ENCODE data around the gene ZBTB16.

ZBTB16 gene

DNA sequence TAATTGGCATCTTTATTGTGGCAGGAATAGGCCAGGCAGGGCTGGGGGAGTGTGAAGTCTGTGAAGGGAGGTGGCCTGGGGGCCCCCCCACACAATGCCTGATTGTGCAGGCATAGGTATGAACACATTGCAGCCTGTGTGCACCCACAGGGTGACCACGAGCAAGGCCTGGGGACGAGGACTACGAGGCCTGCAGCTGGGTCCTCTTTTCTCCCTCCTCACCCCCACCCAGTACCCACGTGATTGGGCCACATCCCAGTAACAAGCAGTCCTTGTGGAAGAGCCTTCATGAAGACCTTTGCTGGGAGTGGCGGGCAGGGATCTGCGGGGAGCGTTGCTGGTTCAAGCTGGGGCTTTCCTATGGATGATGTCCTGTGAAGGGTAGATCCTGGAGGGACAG is 29.3 kb downstream of the ZBTB16 start:
- no peak overlapping the region for H3K4me3 ChIP-seq (ENCODE audit: low read depth in 1 of 2, low read length in 2 of 2)
- H3K4me1 ChIP-seq (ENCODE audit: insufficient read depth, low read length) = peaks cover 92% of the 10 kb centered on the region
- peaks cover 14% of the 10 kb centered on the region for H3K36me3 ChIP-seq (ENCODE audit: insufficient read depth, low read length)
- H3K27me3 ChIP-seq (ENCODE audit: control insufficient read depth in 1 of 2, insufficient read depth in 2 of 2, low read length in 2 of 2) = no peaks in the 10 kb centered on the region
- no peaks in the 10 kb centered on the region for H3K9me3 ChIP-seq (ENCODE audit: low read length)
- H3K9ac ChIP-seq (ENCODE audit: low read length) = no peak overlapping the region
- no peak overlapping the region for H3K27ac ChIP-seq (ENCODE audit: low read depth, low read length)

DNA sequence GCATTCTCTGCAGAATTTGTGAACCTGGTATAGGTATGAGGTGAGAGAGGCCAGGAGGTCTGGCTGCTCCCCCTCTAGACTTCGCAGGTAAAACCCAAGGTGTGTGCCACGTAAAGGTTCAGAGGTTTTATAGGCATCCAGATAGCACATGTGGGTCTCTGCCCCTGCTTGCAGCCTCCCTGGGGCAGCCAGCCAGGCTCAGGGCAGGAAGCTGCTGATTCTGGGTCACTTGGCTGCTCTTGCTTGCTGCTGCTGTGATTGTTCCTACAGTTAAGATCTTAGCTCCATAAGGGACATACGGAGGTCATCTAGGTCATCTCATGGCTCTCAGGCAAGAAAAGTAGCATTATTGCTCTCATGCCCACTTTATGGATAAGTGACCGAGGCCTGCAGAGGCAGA is 30.2 kb downstream of the ZBTB16 start:
- no peak overlapping the region for H3K27ac ChIP-seq (ENCODE audit: low read depth, low read length)
- H3K9me3 ChIP-seq (ENCODE audit: low read length) = no peaks in the 10 kb centered on the region
- H3K4me1 ChIP-seq (ENCODE audit: insufficient read depth, low read length) = peaks cover 83% of the 10 kb centered on the region

GRCh38 chr11:114090225-114090910 is 30.9 kb downstream of the ZBTB16 start:
- H3K9me3 ChIP-seq (ENCODE audit: low read length) = no peaks in the 10 kb centered on the region
- no peak overlapping the region for H3K4me3 ChIP-seq (ENCODE audit: low read depth in 1 of 2, low read length in 2 of 2)
- H3K27ac ChIP-seq (ENCODE audit: low read depth, low read length) = no peak overlapping the region
- H3K36me3 ChIP-seq (ENCODE audit: insufficient read depth, low read length) = peaks cover 14% of the 10 kb centered on the region
- peaks cover 79% of the 10 kb centered on the region for H3K4me1 ChIP-seq (ENCODE audit: insufficient read depth, low read length)
- no peak overlapping the region for H3K9ac ChIP-seq (ENCODE audit: low read length)
- no peaks in the 10 kb centered on the region for H3K27me3 ChIP-seq (ENCODE audit: control insufficient read depth in 1 of 2, insufficient read depth in 2 of 2, low read length in 2 of 2)

More for the DNA sequence above, 30.2 kb downstream of the ZBTB16 start:
- Histone ChIP-seq H3K9ac (ENCODE audit: low read length) (no peak overlapping the region), H3K36me3 (ENCODE audit: insufficient read depth, low read length) (peaks cover 14% of the 10 kb centered on the region), H3K4me3 (ENCODE audit: low read depth in 1 of 2, low read length in 2 of 2) (no peak overlapping the region), H3K27me3 (ENCODE audit: control insufficient read depth in 1 of 2, insufficient read depth in 2 of 2, low read length in 2 of 2) (no peaks in the 10 kb centered on the region)

DNA sequence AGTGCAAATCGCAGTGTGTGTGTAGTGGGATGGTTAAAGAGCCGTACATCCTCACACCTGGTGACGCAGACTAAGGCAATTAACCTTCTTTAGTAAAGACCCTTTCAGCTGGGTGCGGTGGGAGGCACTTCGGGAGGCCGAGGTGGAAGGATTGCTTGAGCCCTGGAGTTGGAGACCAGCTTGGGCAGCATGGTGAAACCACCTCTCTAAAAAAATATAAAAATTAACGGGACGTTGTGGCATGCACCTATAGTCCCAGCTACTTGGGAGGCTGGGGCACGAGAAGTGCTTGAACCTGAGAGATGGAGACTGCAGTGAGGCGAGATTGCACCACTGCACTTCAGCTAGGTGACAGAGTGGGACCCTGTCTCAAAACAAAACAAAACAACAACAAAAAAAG is 31.5 kb downstream of the ZBTB16 start:
- Histone ChIP-seq H3K36me3 (ENCODE audit: insufficient read depth, low read length) (peaks cover 14% of the 10 kb centered on the region), H3K9me3 (ENCODE audit: low read length) (no peaks in the 10 kb centered on the region), H3K4me3 (ENCODE audit: low read depth in 1 of 2, low read length in 2 of 2) (no peak overlapping the region), H3K9ac (ENCODE audit: low read length) (no peak overlapping the region), H3K27ac (ENCODE audit: low read depth, low read length) (no peak overlapping the region), H3K27me3 (ENCODE audit: control insufficient read depth in 1 of 2, insufficient read depth in 2 of 2, low read length in 2 of 2) (no peaks in the 10 kb centered on the region), H3K4me1 (ENCODE audit: insufficient read depth, low read length) (peaks cover 73% of the 10 kb centered on the region)

DNA sequence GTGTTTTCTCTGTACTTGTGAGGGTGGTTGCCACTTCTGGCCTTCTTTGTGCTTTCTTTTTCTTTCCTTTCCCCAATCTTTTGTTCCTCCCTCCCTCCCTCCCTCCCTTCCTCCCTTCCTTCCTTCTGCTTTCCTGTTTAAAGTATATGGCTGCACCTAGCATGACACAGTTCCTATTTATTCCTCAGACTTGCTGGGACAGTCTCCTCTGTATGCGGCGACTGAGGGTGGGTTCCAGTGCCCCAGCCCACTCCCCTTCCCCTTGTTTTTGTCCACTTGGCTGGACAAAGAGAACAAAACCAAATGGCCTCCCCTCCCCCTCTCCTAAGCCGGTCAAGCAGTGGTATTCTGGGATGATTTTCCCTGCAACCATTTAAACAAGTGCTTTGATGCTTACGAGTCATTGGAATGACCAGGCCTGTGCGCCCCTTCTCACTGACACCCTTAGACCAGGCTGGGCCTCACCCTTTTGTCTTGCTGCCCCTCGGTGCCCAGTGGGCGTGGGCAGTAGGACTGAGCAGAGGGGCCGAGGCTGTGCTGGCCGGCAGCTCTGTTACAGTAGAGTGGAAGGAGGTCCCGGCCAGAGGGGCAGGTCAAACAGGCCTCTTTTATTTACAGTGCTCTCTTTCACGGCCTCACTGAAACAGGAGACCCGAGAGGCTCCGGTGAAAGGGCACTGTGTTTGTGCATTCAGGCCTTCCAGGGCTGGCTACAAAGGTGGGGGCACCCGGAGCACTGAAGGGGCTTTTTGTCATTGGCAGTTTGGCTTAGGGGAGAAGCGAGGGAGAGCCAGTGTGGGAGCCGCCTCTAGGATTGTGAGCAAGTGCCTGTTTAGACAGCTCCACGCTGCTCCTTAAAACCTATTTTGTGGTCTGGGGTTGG is 32.2 kb downstream of the ZBTB16 start:
- H3K27me3 ChIP-seq (ENCODE audit: control insufficient read depth in 1 of 2, insufficient read depth in 2 of 2, low read length in 2 of 2) = no peaks in the 10 kb centered on the region
- no peaks in the 10 kb centered on the region for H3K9me3 ChIP-seq (ENCODE audit: low read length)
- H3K4me3 ChIP-seq (ENCODE audit: low read depth in 1 of 2, low read length in 2 of 2) = no peak overlapping the region
- H3K27ac ChIP-seq (ENCODE audit: low read depth, low read length) = no peak overlapping the region
- no peak overlapping the region for H3K9ac ChIP-seq (ENCODE audit: low read length)
- peaks cover 67% of the 10 kb centered on the region for H3K4me1 ChIP-seq (ENCODE audit: insufficient read depth, low read length)
- peaks cover 9% of the 10 kb centered on the region for H3K36me3 ChIP-seq (ENCODE audit: insufficient read depth, low read length)

- Histone ChIP-seq H3K27me3 (ENCODE audit: control insufficient read depth in 1 of 2, insufficient read depth in 2 of 2, low read length in 2 of 2) (no peaks in the 10 kb centered on the region), H3K4me3 (ENCODE audit: low read depth in 1 of 2, low read length in 2 of 2) (no peak overlapping the region), H3K4me1 (ENCODE audit: insufficient read depth, low read length) (peaks cover 64% of the 10 kb centered on the region), H3K27ac (ENCODE audit: low read depth, low read length) (no peak overlapping the region), H3K36me3 (ENCODE audit: insufficient read depth, low read length) (peaks cover 8% of the 10 kb centered on the region), H3K9me3 (ENCODE audit: low read length) (no peaks in the 10 kb centered on the region), H3K9ac (ENCODE audit: low read length) (no peak overlapping the region)
Observed at GRCh38 chr11:114092478-114092877, 33.0 kb downstream of the ZBTB16 start.

DNA sequence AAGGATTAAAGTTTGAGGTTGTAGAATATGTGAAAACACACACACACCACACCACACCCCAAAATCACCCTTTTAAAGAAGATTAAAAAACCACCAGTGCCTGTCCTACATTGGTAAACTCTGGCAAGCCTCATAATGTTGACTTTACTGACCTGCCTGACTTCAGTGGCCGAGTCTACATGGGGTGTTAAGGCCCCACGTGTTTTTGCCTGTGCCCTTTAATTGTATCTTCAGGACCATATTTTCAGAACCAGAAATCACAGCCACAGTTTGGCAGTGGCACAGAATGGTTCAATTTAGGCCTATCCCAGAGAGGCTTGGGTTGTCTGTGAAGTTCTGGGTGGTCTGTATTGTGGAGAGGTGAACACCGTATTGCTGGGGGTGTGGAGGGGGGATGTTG is 33.4 kb downstream of the ZBTB16 start:
- H3K36me3 ChIP-seq (ENCODE audit: insufficient read depth, low read length) = peaks cover 6% of the 10 kb centered on the region
- no peak overlapping the region for H3K27ac ChIP-seq (ENCODE audit: low read depth, low read length)
- no peak overlapping the region for H3K9ac ChIP-seq (ENCODE audit: low read length)
- no peaks in the 10 kb centered on the region for H3K9me3 ChIP-seq (ENCODE audit: low read length)
- peaks cover 63% of the 10 kb centered on the region for H3K4me1 ChIP-seq (ENCODE audit: insufficient read depth, low read length)
- no peak overlapping the region for H3K4me3 ChIP-seq (ENCODE audit: low read depth in 1 of 2, low read length in 2 of 2)
- H3K27me3 ChIP-seq (ENCODE audit: control insufficient read depth in 1 of 2, insufficient read depth in 2 of 2, low read length in 2 of 2) = no peaks in the 10 kb centered on the region

DNA sequence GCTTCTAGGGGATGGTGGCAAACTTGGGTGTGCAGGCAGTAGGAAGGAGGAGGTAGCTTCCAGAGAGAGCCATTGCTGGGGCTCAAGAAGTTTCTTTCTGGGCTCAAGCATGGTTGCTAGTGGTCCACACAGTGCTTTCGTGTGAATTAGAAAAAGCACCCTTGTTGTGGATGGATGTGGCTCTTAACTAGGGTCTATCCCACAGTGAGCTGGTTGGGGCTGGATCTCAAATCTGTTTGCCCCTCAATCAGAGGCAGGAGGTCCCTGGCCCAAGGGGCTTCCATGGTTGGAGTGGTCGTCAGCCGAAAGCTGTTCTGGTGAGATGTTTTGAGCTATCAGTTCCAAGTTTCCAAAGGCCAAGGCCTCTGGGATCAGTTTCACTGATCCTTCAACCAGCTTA is 35.0 kb downstream of the ZBTB16 start:
- Histone ChIP-seq H3K27me3 (ENCODE audit: control insufficient read depth in 1 of 2, insufficient read depth in 2 of 2, low read length in 2 of 2) (no peaks in the 10 kb centered on the region), H3K27ac (ENCODE audit: low read depth, low read length) (no peak overlapping the region), H3K9me3 (ENCODE audit: low read length) (no peaks in the 10 kb centered on the region), H3K9ac (ENCODE audit: low read length) (no peak overlapping the region), H3K4me3 (ENCODE audit: low read depth in 1 of 2, low read length in 2 of 2) (no peak overlapping the region), H3K4me1 (ENCODE audit: insufficient read depth, low read length) (peaks cover 62% of the 10 kb centered on the region), H3K36me3 (ENCODE audit: insufficient read depth, low read length) (peaks cover 8% of the 10 kb centered on the region)

DNA sequence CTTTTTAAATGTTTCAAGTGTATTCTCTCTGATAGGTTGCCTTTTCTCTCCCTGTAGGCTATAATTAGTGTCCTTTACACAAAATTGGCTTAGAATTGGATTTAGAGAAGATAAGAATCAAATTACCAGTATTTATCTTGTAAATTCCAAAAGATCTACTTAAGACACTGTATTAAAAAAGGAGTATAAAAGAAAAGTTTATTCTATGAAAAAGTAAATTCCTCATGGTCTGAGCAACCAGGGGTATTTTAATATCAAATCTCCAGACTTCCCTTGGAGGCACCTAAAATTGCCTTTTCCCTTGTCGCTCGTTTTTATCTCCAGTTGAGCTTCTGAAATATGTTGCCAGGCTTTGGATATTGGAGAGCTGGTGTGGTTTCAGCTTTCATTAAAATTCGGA is 36.4 kb downstream of the ZBTB16 start:
- Histone ChIP-seq H3K9me3 (ENCODE audit: low read length) (no peaks in the 10 kb centered on the region), H3K9ac (ENCODE audit: low read length) (no peak overlapping the region), H3K4me3 (ENCODE audit: low read depth in 1 of 2, low read length in 2 of 2) (no peak overlapping the region), H3K27ac (ENCODE audit: low read depth, low read length) (no peak overlapping the region), H3K4me1 (ENCODE audit: insufficient read depth, low read length) (peaks cover 57% of the 10 kb centered on the region), H3K27me3 (ENCODE audit: control insufficient read depth in 1 of 2, insufficient read depth in 2 of 2, low read length in 2 of 2) (no peaks in the 10 kb centered on the region), H3K36me3 (ENCODE audit: insufficient read depth, low read length) (peaks cover 8% of the 10 kb centered on the region)

DNA sequence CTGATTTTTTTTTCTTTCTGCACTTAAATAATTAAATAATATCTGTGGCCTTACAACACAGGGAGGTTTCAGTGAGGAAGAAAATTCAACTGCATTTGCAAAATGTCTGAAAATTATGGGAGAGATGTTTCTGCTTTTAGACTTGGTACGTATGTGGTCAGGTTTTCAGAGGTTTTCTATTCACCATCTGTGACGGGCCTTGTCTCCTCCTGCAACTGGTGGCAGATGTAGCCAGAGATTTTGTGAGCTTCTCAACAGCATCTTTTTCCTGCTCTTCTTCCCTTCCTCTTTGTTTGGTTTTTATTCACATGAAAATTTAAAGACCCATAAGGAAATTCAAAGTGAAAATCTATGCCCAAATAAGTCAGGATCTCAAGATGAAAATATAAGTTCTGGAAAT is 38.3 kb downstream of the ZBTB16 start:
- Histone ChIP-seq H3K9ac (ENCODE audit: low read length) (no peak overlapping the region), H3K27ac (ENCODE audit: low read depth, low read length) (no peak overlapping the region), H3K4me3 (ENCODE audit: low read depth in 1 of 2, low read length in 2 of 2) (no peak overlapping the region), H3K27me3 (ENCODE audit: control insufficient read depth in 1 of 2, insufficient read depth in 2 of 2, low read length in 2 of 2) (no peaks in the 10 kb centered on the region), H3K36me3 (ENCODE audit: insufficient read depth, low read length) (peaks cover 8% of the 10 kb centered on the region), H3K4me1 (ENCODE audit: insufficient read depth, low read length) (peaks cover 43% of the 10 kb centered on the region), H3K9me3 (ENCODE audit: low read length) (no peaks in the 10 kb centered on the region)

DNA sequence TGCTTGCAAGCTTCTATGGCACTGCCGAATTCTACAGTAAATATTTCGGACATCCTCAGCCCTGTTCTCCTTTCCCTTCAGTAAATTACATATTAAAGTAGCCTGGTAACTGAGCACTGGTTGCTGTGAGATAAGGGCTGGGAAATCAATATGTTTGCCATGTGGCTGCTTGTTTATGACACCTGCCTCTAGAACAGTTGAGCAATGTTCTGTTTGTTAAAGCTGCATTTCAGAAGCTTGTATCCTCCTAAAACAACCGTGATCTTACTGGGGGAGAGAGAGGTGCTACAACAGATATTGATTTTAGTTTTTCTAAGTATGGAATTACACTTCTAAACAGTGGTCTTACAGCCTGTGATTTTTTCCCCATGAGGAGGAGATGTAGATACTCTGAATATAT is 39.4 kb downstream of the ZBTB16 start:
- Histone ChIP-seq H3K27me3 (ENCODE audit: control insufficient read depth in 1 of 2, insufficient read depth in 2 of 2, low read length in 2 of 2) (no peaks in the 10 kb centered on the region), H3K36me3 (ENCODE audit: insufficient read depth, low read length) (peaks cover 3% of the 10 kb centered on the region), H3K4me3 (ENCODE audit: low read depth in 1 of 2, low read length in 2 of 2) (no peak overlapping the region), H3K9ac (ENCODE audit: low read length) (no peak overlapping the region), H3K4me1 (ENCODE audit: insufficient read depth, low read length) (peaks cover 44% of the 10 kb centered on the region), H3K27ac (ENCODE audit: low read depth, low read length) (no peak overlapping the region), H3K9me3 (ENCODE audit: low read length) (no peaks in the 10 kb centered on the region)
